NCI-H526 (cell line): Measurements from ENCODE around the gene RIPK4.
"Not testable (repeated sequence)": the region's sequence is repeated elsewhere in the genome, so short reads cannot be mapped to it uniquely, and the experiment has no call there.

Experiments
- DNase-seq, 2 experiments: peaks; one replicate each; lab custom pipeline; 2025; lab: John Stamatoyannopoulos, UW

RIPK4 gene

DNA sequence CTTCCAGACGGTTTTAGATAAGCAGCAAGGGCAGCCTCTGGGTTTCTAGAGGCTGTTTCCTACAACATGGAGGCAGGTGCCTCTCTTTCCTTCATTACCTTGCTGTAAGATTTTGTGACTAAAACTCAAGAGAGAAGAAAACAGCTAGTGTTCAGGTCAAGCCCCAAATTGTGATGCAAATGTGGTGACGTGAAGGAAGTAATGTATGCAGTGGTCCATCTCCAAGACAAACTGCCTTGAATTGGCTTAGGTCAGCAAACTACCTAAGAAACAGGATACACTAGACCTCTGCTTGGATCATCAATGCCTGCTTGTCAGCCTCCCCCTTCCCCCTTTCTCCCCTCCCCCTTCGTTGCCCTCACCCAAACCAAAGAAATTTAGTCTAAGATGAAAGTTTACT, 28.9 kb upstream of the RIPK4 start:
- DNase-seq, result no peak

DNA sequence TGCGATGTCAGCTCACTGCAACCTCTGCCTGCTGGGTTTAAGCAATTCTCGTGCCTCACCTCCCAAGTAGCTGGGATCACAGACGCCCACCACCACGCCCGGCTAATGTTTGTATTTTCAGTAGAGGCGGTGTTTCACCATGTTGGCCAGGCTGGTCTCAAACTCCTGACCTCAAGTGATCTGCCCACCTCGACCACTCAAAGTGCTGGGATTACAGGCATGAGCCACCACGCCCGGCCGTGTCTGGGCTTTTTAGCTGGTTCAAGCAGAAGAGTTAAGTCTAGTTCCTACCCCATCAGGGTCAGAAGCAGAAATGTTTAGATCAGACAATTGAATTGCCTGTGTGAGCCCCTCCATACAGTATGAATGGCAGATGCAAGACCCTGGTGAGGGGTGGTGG, 27.7 kb upstream of the RIPK4 start:
- DNase-seq, result no peak

DNA sequence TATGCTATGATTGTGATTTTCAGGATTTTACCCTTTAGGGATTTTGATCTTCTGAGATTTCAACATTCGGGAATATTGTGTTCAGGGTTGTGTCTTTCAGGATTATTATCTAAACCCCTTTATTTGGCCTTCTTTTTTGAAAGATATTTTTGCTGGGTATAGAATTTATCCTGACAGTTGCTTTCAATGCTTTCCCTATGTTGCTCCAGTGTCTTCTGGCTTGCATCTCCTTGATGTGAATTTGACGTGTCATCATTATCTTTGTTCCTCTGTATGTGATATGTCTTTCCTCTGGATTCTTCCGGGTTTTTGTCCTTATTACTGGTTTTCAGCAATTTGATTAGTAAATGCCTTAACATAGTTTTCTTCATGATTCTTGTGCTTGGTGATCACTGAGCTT, 25.9 kb upstream of the RIPK4 start:
- DNase-seq, result no peak

DNA sequence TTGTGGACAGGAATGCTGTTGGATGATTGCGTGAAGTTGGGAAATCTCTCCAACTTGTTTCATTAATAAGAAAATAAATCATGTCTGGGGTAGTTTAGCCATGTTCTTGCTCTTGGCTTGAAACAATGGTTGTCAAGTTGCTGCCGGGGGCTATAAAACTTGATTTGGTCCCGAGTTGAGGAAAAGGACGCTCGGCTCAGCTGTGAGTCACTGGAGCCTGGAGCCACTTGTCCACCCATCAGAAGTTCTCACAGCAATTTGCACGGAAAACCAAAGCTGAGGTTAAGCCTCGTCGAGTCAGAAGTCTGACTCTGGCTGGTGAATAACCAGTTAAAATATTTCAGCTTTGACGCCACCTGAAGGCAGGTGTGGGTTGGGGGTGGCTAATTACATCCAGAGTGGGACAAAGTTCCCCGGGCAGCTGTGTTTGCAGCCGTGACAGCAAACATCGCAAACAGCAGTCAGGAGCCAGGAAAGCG, 19.7 kb upstream of the RIPK4 start:
- DNase-seq, result peak in 1 of 2 experiments; percentile 30

DNA sequence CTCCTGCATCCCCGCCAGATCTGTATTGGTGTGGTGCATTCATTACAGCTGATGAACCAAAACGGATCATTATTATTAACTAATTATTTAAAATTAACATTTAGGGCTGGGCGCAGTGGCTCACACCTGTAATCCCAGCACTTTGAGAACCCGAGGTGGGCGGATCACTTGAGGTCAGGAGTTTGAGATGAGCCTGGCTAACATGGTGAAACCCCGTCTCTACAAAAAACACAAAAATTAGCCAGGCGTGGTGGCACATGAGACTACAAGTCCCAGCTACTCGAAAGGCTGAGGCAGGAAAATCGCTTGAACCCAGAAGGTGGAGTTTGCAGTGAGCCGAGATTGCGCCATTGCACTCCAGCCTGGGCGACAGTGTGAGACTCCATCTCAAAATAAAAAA, 18.4 kb upstream of the RIPK4 start:
- not testable (repeated sequence) for DNase-seq

DNA sequence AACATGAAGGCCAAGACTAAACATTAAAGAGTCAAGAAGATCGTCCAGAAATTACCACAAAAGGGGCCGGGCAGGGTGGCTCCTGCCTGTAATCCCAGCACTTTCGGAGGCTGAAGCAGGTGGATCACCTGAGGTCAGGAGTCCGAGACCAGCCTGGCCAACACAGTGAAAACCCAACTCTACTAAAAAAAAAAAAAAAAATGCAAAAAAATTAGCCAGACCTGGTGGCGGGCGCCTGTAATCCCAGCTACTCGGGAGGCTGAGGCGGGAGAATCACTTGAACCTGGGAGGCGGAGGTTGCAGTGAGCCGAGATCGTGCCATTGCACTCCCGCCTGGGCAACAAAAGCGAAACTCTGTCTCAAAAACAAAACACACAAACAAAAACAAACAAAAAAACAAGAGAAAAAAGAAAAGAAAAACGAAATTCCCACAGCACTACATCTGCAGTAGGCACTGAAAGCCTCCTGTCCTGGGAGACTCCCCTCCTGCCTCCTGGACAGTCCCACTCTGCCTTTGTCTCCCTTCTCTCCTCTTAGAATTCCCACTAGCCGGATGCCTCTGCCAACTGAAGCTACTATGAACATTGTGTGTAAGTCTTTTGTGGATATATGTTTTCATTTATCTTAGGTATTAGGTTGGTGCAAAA, 17.7 kb upstream of the RIPK4 start:
- no peak for DNase-seq

DNA sequence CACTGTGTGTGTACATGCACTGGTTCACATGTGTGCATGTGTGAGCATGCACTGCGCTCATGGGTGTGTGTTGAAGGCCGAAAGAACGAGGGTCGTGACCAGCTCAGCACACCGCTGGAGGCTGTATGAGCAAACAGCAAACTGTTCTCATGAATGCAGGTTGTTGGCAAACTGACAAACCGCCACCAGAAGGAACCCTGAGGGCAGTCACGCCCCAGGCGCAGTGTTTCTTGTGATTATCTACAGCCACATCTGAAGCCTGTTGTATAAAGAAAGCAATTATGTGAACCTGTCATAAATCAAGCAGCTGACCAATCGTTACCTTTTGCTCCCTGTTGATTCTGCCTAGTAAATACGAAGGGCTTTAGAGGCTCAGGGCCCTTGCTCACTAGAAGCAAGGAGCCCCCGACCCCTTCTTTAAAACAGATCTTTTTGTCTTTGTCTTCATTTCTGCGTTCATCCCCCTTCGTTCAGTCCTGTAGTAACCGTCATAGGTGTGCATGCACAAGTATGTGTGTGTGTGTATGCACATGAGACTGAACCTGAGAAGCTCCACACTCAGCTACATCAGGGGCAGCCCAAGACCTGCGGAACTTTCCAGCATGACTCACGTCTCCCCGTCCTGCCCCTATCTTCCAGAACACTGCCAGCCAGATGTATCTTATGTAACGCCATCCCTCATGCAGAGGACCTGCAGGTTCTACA, 16.8 kb upstream of the RIPK4 start:
- peak; percentile 66 to 80 for DNase-seq

DNA sequence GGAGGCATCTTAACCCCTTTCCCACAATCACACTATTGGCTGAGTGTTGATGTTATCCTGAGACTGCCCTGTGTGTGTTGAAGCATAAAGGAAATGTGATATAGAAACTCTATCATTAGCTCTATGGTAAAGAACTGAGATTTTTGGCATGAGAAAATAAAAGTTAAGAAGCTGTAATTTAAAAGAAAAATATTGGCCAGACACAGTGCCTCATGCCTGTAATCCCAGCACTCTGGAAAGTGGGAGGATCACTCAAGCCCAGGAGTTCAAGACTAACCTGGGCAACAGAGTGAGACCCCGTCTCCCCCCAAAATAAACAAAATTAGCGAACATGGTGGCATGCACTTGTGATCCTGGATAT, 14.2 kb upstream of the RIPK4 start:
- DNase-seq, result no peak

DNA sequence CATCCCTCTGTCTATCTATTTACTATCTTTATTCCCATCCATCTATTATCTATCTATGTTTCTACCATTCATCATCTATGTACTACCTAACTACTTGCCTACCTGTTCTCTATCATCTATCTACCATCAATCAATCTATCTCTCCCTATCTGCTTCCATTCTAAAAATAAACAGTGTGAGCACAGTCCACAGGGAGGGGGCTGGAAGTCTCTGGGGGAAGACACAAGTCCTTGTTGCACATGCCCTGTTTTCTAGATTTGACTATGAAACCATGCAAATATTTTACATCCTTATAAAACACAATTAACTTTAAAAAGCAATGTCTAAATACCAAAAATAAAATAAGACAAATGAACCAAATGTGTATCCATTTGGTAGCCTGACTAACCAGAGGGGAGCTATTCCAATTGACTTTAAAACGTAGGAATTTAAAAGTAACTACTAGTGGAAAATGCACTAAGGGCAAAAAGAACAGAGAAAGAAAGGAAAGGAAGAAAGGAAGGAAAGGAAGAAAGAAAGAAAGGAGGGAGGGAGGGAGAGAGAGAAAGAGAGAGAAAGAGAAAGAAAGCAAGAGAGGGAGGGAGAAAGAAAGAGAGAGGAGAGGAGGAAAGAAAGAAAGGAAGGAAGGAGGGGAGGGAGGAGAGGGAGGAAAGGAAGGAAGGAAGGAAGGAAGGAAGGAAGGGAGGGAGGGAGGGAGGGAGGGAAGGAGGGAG, 13.6 kb upstream of the RIPK4 start:
- peak in 1 of 2 experiments; percentile 19 for DNase-seq

DNA sequence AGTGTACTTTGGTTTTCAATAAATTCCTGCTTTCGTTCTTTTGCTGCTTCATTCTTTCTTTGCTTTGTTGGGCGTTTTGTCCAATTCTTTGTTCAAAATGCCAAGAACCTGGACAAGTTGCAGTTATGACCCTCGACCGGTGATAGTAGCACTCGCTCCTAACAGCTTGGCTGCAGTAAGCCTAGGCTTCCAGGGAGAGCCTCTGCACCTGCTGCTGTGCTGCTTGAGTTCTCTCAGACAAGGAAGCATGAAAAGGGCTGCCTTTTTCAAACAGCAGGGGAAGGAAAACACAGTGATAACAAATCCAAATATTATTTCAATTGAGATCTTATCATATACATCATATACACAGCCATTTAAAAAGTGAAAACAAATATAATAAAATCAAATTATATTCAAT, 12.8 kb upstream of the RIPK4 start:
- DNase-seq, result peak; percentile 22 to 60

DNA sequence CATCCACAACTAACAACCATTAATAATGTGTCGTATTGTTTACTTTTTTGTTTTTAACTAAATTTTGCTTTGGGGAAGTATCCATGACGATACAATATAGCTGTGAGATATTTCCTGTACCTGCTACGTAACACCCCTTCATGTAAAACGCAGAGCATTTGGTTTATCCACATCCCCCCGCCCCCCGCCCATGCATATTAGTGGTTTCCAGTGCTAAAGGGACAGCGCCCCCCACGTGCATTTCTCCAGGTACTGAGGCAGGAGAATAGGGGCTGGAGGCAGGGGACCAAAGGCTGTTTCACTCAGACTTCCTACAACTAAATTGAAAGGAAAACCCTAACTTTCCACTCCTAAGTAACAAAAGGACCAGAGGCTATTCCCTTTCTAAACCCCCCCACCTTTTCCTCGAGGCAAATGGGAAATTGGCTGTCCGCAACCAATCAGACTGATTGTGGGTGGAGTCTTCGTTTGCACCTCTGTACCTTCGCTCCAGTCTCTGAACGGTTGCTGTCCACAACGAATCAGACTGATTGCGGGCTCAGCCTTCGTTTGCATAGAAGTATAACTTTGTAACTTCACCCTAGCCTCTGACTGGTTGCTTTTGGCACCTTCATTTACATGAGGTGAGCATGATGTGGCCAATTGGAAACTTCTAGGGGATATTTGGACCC, 12.2 kb upstream of the RIPK4 start:
- DNase-seq, result peak; percentile 16 to 42

DNA sequence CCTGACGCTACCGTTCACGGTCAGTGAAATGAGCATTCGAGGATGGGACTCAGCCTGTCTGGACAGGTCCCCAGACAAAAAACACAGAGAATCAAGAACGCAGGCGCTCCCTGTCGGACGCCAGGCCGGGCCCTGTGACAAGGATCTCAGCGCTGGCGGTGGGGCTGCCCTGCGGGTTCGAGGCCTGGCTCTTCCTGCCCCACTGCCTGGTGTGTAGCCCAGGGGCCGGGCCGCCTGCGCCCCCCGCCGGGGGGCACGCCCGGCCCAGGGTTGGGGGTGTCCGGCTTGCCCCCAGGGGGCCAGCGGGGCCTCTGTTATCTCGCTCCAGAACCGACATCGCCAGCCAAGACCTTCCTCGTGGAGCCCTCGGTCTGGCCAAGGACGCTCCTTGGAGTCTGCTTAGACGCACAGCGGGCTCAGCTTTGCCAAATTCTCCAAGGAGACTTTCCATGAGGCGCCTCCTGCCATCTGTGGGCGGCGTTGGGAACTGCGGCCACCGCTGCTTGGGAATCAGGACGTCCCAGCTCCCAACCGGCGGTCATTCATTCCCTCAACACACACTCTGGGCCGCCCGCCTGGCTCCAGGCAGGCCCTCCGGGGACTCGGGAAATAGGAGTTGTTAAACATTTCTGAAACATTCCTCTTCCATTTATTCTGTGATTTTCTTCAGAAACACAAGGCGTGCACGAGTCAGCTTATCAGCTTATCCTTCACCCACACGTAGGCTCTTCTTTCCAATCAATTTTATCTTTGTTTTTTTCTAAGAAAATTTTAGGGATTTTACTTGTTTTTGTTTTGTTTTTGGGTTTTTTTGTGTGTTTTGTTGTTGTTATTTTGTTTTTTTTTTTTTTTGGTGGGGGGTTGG, 11.3 kb upstream of the RIPK4 start:
- DNase-seq, result peak; percentile 70 to 89

DNA sequence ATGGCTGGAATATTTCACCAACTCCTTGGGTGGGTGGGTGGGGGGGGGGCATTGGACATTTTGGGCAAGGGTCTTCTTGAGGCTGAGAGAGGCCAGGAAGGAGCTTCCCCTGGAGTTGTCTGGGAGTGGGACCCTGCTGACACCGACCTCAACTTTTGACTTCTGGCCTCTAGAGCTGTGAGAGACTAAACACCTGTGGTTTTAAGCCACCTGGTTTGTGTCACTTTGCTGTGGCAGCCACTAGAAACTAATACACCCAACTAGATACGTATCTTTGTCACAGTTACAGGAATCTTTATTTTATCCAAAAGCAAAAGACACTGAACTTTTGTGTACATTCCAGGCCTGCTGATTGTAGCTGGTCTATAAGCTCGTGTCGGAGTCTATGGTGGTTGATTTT, 9.9 kb upstream of the RIPK4 start:
- no peak for DNase-seq

DNA sequence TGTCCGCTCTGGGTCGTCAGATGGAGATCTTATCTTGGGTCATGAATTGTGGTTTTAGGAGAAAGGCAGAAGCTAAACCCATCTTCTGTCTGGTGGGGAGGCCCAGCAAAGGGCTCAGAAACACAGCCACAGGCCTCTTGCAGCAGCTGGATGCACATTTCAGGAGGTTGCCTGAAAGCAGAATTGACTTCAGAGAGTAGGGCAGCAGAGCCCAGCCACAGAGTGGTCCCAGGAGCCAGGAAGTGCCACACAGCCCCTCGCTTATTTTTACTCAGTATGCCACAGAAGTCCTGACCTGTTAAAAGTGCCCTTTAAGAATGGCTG, 8.3 kb upstream of the RIPK4 start:
- no peak for DNase-seq

DNA sequence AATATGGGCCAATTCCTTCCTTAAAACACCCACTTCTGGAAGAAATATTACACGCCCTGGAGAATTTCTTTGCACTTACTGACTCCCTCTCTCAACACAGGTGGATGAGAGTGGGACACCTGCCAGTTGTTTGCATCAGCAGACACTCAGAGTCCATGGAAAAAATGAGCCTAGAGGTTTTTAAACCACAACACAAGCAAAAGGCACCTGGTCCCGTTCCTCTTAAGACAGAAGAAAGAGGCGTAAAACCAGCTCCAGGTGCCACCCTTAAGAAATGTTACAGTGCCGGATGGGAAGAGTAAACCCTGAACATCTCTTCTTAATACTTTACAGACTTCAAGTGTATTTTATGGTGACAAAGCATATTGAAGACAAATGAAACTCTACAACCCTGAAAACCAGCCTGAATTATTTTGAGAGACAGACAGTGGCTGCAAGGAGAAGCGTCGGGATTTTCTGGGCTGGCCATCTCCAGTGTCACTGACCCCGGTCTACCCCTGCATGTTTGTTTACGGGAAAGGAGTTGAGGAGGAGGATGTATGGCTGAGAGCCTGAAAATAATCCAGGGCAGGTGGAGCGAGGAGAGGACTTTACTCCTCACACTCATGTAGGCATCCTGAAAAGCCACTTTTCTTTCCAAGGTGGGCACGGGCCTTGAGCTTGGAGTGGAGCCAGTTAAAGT, 7.8 kb upstream of the RIPK4 start:
- no peak for DNase-seq

DNA sequence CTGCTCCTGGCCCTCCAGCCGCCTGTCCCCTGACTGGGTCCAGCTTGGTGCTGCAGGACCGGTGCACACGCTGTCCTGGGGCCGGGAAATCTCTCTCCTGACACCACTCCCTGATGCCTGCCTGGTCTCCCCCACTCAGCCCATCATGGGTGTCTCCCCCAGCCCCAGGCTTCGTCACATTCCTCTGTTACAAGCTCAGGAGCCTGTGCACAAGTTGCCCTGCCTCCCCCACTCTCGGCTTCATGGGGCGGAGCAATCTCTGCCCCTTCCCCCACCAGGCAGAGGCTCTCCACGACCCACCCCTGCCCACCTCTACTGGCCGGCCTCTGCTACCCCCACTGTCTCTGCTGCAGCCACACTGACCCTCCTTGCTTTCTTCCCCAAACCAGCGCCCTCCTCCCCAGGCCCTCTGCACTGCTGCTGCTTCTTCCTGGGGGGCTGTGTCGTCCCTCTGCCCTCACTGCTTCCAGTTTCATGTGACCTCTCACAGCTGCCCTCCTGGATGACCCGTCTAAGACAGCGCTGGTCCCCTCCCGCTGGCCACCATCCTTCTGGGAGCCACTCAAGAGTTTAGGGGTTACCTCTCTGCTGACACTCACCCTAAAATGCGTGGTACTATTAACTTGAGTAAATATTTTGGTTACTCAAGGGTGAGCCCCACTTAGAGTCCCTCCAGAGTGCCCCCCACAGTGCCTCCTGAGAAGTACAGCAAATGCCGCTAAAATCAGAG, 5.7 kb upstream of the RIPK4 start:
- DNase-seq, result no peak

DNA sequence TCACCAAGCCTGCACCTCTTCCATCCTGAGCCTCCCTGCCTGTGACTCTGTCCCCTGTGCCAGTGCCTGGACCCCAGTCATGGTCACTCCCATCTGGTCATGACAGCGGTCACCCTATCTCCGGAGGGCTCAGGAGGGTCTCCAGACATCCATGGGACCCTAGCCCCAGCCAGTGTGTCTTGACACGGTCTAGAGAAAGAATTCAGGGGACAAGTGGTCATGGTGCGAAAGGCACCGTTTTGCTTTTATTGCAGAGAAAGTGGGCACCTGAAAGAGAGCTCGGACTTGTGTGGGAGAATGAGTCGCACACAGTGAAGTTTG, 4.7 kb upstream of the RIPK4 start:
- DNase-seq, result no peak

DNA sequence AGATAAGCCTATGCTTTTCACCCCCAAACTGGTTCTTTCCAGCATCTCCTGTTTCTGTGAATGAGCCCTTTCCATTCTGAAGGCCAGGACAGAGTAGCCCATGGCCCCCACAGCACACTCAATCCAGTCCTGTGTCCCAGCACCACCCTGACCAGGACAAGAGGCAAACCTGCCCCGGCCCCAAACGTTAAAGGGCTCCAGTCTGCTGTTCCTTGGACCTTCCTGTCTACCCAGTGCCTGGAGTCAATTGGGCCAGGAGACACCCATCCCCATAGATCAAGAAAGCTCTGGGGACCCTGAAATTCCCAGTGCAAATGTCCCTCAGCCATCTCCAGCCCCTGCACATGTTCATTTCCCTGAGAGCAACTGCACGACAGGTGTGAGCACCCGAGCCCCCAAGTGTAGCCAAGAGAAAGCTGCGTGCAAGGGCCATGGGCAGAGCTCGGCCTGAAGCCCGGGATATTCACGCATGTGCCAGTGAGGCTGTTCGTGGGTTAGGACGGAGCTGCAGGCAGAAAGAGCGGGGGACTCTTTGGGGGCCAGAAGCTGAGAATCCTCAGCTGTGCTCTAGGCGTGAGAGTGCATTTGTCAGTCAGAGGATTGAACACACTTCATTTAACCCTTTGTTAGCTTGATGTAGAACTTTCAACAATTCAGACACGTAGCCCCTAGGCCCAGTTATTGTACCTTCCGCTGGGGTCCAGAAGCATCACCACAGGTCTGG, 4.2 kb upstream of the RIPK4 start:
- no peak for DNase-seq

DNA sequence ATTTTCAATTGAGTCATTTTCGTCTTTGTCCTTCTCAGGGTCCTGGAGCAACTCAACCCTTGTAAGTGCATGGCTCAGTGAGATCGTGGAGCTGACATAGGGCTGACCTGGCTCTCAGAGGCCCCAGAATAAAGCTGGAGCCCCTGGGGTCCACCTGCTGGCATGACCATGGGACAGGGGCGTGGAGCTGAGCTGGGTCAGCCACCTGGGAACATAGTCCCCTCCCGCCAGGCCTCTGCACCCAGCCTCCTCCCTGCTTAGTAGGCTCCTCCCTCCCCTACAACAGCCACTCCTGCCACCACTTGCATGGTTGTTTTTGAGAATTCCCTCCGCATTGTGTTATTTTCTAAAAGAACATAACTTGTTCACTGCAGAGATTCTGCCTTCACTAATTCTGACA, 3.1 kb upstream of the RIPK4 start:
- no peak for DNase-seq

DNA sequence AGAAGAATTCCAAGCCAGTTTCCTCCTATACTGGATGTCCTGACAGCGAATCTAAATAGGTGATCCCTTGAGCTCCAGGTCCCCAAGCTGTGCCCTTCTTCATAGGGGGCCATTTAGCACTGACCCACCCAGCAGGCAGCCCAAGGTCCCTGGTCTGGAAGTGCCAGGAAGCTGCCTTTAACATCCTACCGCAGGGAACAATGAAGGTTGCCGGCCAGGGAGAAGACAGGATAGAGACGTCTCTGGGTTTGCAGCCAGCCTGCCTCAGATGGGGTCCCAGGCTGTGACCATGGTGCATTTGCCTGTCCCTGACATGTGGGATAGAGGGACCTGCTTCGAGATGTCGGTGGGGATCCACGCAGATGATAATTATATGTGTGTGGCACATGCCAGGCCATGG, 2.7 kb upstream of the RIPK4 start:
- DNase-seq, result no peak
